Stimulated activated CD8-positive, alpha-beta memory T cell treated with anti-CD3 and anti-CD28 coated beads, Interleukin-4, amount 100 ng/mL, for 24 hours (primary cell): ENCODE data around the gene ADGRF3.
A peak's percentile ranks its signal among the peaks of the same experiment; 100 is the strongest.
"Not testable (repeated sequence)": the region's sequence is repeated elsewhere in the genome, so short reads cannot be mapped to it uniquely, and the experiment has no call there.

Source experiments
- DNase-seq: peaks from one replicate; pipeline ENCODE4 v3.0.0-alpha.2; 2020; ENCODE audit warnings: low read depth

ADGRF3 gene

GRCh38 chr2:26346454-26347053 lies at the start of gene ADGRF3:
Gene ADGRF3 (minus strand): TSS chr2:26346789. CDS start chr2:26346234, 555 bp downstream.
- peak; percentile 27 for DNase-seq

DNA sequence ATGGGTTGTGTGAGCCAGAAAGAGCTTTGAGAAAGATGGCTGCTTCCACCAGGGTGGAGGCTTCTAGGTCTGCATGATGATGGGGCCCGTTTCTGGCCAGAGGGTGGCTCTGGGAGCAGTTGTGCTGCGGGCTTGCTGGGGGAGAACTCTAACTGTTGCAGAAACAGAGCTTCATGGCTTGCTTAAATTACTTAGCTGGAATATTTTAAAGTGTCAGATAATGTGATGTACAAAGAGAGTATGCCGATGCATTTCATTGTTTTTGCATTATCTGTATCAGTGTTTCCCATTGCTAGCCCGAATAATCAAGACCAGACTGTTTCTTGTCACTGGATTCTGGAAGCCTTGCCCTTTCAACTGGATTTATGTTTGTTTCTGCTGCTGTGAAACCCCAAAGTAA lies 48.8 kb upstream of the ADGRF3 start:
- no peak for DNase-seq

DNA sequence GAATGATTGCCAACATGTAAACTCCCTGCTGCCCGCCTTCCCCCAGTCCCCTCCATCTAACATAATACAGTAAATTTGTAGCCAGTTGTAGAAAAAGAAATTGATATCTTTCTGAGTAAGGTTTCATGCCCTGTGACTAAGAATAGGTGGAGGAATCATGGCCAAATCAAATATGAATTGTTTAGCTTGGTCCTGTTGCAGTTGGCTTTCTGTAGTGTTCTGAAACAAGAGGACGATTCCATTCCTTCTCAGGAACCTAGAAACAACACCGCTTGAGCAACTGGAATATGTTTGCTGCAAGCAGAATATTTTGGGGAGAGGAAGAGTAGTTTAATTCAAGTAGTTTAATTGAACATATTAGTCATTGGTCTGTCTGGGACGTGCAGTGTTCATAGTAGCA lies 48.1 kb upstream of the ADGRF3 start:
- no peak for DNase-seq

DNA sequence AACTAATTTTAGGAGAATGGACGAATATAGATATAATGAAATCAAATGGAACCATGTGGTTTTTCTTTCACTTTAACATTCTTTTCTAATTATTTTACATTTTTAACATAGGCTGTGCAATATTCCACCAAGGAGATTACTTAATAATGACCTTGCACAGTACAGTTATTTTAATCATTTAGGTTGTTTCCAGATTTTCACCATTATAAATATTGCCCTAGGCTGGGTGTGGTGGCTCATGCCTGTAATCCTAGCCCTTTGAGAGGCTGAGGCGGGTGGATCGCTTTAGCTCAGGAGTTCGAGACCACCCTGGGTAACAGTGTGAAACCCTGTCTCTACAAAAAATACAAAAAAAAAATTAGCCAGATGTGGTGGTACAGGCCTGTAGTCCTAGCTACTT lies 40.6 kb upstream of the ADGRF3 start:
- no peak for DNase-seq

DNA sequence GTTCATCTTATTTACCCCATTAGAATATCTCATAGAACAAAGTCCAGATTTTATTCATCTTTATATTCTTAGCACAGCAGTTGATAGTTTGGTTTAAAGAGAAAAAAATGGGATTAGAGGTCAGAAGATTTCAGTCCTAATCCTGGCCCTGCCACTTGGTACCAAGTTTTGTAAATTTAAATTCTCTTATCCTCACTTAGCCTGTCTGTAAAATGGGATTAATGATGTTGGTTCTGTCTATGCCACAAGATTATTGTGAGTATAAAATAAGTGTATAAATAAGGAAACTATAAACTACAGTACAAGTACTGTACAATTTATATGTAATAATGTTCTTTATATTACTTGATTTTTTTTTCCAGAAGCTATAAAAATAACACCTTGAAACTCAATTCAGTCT lies 38.0 kb upstream of the ADGRF3 start:
- DNase-seq = no peak

- DNase-seq = no peak
Measured at GRCh38 chr2:26384183-26384582, 37.6 kb upstream of the ADGRF3 start.

DNA sequence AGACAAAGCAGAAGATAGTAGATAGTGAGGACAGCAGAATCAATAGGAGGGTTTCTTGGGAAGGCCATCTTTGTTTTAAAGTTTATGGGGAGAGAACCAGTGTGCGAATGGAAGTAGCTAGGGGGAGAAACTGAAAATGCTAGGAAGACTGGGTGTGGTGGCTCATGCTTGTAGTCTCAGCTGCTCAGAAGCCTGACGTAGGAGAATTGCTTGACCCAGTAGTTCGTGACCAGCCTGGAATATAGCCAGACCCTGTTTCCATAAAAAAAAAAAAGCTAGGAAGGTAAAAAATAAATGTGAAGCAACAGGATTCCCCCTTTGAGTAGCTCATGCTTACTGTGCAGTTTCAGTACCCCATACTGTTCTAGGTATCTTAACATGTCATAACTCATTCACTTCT lies 36.0 kb upstream of the ADGRF3 start:
- no peak for DNase-seq

DNA sequence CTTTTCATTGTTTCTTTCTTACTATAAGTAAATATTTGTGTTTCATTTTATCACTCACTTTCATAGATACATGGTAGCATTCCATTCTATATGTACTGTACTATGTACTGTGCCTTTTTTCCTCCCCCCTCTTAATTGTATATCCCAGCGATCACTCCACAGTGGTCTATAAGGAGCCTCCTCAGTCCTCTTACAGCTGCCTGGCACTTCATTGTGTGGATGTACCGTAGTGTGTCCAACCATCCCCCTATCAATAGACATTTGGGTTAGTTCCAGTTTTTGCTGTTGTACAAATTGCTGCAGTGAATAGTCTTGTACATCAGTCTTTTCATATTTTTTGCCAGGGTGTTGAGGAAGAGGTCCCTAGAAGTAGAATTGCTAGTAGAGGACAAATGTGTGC lies 33.7 kb upstream of the ADGRF3 start:
- no peak for DNase-seq

GRCh38 chr2:26376799-26377198 lies 30.2 kb upstream of the ADGRF3 start:
- no peak for DNase-seq

DNA sequence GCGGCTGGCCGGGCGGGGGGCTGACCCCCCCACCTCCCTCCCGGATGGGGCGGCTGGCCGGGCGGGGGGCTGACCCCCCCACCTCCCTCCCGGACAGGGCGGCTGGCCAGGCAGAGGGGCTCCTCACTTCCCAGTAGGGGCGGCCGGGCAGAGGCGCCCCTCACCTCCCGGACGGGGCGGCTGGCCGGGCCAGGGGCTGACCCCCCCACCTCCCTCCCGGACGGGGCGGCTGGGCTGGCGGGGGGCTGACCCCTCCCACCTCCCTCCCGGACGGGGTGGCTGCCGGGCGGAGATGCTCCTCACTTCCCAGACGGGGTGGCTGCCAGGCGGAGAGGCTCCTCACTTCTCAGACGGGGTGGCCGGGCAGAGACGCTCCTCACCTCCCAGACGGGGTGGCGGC lies 24.3 kb upstream of the ADGRF3 start:
- not testable (repeated sequence) for DNase-seq

DNA sequence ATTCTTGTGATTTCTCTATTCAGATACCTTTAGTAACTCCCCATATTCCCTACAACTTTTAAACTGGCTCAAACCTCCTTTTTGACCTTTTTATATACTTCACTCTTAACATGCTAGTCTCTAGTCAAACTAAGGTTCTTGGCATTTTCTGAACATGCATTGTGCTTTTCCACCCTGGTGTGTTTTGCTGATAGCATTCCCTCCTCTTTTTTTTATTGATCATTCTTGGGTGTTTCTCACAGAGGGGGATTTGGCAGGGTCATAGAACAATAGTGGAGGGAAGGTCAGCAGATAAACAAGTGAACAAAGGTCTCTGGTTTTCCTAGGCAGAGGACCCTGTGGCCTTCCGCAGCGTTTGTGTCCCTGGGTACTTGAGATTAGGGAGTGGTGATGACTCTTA lies 23.1 kb upstream of the ADGRF3 start:
- DNase-seq = not testable (repeated sequence)

GRCh38 chr2:26366957-26367356 lies 20.4 kb upstream of the ADGRF3 start:
- no peak for DNase-seq

GRCh38 chr2:26364669-26365068 lies 18.1 kb upstream of the ADGRF3 start:
- DNase-seq = no peak

DNA sequence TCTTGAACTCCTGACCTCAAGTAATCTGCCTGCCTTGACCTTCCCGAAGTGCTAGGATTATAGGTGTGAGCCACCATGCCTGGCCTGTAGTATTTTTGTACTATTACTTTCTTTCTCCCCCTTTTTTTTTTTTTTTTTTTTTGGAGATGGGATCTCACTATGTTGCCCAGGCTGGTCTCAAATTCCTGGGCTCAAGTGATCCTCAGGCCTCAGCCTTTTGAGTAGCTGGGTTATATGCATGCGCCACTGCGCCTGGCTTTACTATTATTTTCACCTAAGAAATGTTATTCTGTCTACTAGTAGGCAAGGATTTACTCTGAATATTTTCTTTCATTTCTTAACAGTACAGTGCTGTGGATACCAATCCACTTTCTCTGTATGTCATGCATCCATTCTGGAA lies 17.4 kb upstream of the ADGRF3 start:
- no peak for DNase-seq

GRCh38 chr2:26363323-26363722 lies 16.7 kb upstream of the ADGRF3 start:
- DNase-seq = no peak

DNA sequence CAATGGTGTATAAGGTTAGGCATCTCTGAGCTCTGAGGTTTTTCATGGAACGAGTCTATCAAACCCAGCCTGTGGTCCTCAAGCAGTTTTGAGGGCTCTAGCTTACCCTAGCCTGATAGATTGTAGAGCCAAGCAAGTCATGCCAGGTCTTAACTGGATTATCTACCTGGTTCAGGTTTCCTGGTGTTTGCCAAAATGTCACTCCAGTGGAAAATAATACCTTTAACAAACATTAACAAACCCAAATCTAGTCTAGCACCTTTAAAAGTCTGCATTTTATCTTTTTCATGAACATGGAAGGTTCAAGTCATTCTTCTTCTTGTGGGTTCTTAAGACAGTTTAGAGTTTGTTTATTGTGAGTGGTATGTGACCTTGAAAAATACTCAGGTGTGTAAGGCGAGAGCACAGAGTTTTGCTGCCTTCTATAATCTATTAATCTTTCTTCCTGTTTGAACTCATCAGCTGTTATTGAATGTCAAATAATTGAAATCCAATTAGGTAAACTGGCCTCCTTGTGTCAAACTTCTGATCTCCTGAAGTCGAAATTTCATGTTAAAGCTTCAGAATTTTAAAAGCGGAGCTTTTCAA lies 13.4 kb upstream of the ADGRF3 start:
- DNase-seq = no peak

DNA sequence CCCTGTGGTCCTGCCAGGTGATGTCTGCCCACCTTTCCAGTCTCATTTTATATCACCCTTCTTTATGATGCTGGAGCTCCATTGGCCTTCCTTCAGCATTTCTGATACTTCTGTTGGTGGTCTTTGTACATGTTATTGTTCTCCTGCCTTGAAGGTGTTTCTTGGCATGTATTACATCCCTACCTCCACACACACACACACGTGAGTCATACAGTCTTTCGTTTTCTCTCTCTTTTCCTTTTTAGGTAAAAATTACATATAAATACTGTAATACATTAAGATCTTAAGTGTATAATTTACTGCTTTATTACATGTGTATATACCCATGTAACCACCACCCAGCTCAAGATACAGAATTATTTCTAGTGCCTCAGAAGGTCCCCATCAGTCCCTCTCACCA lies 10.2 kb upstream of the ADGRF3 start:
- no peak for DNase-seq

- no peak for DNase-seq
Measured at GRCh38 chr2:26356111-26356510, 9.5 kb upstream of the ADGRF3 start.

DNA sequence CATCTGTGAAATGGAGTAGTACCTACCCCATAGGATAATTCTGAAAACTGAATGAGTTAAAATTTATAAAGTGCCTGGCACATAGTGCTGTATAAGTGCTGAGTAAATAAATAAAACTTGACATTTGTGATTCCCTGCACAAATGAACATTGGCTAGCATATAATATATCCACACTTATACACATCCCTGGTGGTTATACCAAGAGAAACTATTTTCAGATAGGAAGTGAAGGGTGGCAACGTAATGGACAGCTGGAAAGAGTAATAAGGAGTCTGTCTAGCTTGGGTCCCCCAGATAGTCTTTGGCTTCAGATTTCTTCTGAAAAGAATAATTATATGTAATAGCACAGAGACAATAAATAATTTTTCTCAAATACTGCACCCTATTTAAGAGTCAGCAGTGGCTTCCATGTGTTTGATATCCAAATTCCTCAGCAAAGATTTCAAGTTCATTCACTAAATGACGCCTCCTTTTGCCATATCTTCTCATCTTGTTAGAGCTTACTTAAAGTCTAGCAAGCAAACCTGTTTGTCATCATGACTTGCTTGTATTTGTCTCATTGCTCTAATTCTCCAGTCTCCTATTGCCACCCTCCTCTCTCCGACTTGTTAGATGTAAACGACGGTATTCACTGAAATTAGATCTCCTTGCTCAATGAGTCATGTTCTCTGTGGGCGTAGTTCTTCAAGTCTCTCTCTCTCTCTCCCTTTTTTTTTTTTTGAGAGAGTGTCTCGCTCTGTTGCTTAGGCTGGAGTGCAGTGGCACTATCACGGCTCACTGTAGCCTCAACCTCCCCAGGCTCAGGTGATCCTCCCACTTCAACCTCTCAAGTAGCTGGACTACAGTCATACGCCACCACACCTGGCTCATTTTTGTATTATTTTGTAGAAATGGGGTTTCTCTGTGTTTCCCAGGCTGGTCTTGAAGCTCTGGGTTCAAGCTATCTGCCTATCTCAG lies 8.7 kb upstream of the ADGRF3 start:
- no peak for DNase-seq

- DNase-seq = not testable (repeated sequence)
Measured at GRCh38 chr2:26354469-26354868, 7.9 kb upstream of the ADGRF3 start.

DNA sequence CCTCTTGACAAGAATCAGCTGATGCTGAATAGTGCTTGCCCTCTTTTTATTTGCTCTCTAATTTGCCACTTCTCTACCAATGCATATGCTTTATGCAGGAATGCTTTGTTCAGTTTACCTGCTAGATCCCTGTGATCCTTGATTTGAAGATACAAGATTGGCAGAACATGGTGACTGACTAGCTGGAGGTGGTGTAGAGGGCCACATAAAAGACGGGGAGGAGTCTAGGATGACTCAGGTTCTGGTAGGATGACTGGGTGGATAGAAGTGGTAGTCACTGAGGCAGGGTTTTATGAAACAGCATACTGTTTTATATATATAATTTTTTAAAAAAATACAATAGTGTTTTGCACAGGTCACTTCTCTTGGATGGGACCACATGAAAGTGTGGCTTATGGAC lies 6.3 kb upstream of the ADGRF3 start:
- no peak for DNase-seq

GRCh38 chr2:26351375-26352090 lies 4.9 kb upstream of the ADGRF3 start:
- DNase-seq = no peak

DNA sequence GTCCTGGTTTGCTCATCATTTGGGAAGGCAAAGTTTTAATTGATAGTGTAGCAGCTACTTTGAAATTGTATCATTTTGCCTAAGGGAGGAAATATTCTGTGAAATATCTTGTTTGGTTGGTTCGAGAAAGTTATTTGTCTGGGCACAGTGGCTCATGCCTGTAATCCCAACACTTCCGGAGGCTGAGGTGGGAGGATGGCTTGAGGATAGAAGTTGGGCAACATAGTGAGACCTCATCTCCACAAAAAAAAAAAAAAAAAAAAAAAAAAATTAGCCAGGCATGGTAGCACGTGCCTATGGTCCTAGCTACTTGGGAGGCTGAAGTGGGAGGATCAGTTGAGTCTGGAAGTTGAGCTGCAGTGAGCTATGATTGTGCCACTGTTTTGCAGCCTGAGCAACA lies 3.1 kb upstream of the ADGRF3 start:
- DNase-seq = no peak
